ENCODE measurements around the gene CHD2. TPM values are rescaled to one million over a fixed set of nuclear protein-coding genes. Genes with fewer than 3 reads are reported as not detected.

The CHD2 gene
- total RNA-seq, 4 donors from 2014 or later = 26.9 to 55.5 (median 33.7) TPM

DNA sequence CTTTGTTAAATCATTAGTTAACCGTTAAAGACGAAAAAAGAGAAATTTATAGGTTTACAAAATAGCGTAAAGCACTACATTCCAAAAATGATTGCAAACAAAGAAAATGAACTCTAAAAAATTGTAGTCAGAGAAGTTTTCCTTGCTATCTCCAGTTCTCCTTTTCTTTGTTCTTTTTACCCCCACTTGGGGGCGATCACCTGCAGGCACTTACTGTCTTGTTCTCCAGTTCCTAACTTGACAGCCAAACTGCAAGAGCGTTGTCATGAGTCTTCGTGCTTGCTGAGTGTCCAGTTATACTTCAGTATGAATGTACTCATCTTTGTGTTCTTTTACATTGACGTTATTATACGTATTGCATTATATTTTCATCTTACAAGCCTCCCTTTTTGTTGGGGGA, 54.5 kb downstream of the CHD2 start:
- intact Hi-C loops (cut with DNase I; ENCODE audit: low total_unique reads) = no loop called here
- Histone ChIP-seq H3K9me3 (no peaks in the 10 kb centered on the region), H3K4me1 (peaks cover 21 to 24% of the 10 kb centered on the region in 2 donors), H3K27ac (peak overlapping the region in 2 of 4 donors; percentile 29 to 79), H3K27me3 (no peaks in the 10 kb centered on the region), H3K4me3 (no peak overlapping the region), H3K36me3 (peaks cover 3 to 82% of the 10 kb centered on the region in 2 donors)
- DNase-seq = peak in 1 of 2 donors; percentile 67
- in situ Hi-C loops (cut with MboI; ENCODE audit: low sequenced_read_pairs in 4 of 4) = no loop called here
- TF ChIP-seq, protein P1, sequence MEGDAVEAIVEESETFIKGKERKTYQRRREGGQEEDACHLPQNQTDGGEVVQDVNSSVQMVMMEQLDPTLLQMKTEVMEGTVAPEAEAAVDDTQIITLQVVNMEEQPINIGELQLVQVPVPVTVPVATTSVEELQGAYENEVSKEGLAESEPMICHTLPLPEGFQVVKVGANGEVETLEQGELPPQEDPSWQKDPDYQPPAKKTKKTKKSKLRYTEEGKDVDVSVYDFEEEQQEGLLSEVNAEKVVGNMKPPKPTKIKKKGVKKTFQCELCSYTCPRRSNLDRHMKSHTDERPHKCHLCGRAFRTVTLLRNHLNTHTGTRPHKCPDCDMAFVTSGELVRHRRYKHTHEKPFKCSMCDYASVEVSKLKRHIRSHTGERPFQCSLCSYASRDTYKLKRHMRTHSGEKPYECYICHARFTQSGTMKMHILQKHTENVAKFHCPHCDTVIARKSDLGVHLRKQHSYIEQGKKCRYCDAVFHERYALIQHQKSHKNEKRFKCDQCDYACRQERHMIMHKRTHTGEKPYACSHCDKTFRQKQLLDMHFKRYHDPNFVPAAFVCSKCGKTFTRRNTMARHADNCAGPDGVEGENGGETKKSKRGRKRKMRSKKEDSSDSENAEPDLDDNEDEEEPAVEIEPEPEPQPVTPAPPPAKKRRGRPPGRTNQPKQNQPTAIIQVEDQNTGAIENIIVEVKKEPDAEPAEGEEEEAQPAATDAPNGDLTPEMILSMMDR (IDR thresholded peaks at IDR 0.05 in 4 of 5, conservative IDR thresholded peaks at IDR 0.05 in 1 of 5) = peak in 1 of 5 experiments; percentile 44
- TF ChIP-seq POLR2A (IDR thresholded peaks at IDR 0.05) = no peak
- ATAC-seq = peak in 1 of 2 donors; percentile 95

- intact Hi-C loops (cut with DNase I; ENCODE audit: low total_unique reads) = loop anchor here (5.0 kb wide), 1 partner anchor 52 kb away; no protein-coding TSS in a partner anchor
- H3K36me3 ChIP-seq = peaks cover 0 to 73% of the 10 kb centered on the region in 2 donors
- H3K4me1 ChIP-seq = peaks cover 18 to 20% of the 10 kb centered on the region in 2 donors
These were observed 55.6 kb downstream of the CHD2 start for GRCh38 chr15:92955706-92956105.

DNA sequence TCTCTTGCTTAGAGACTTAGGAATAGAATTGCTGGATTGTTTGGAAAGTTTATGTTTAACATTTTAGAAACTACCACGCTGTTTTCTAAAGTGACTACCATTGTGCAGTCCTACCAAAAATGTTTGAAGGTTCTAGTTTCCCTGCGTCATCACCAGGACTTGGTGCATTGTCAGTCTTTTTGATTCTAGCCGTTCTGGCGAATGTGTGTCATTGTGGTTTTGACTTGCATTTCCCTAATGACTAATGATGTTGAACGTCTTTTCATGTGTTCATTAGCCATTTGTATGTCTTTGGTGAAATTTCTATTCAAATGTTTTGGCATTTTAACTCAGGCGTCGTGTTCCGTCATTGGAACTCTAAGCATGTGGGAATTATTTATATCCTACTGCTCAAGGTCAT, 58.0 kb downstream of the CHD2 start:
- H3K4me1 ChIP-seq = peaks cover 8 to 11% of the 10 kb centered on the region in 2 donors
- no peak overlapping the region for H3K4me3 ChIP-seq
- no peak for ATAC-seq
- in situ Hi-C loops (cut with MboI; ENCODE audit: low sequenced_read_pairs in 4 of 4) (no loop called here), intact Hi-C loops (cut with DNase I; ENCODE audit: low total_unique reads) (loop anchor here (5.0 kb wide), 1 partner anchor 49 kb away; no protein-coding TSS in a partner anchor)
- H3K36me3 ChIP-seq = peaks cover 3 to 74% of the 10 kb centered on the region in 2 donors
- H3K27me3 ChIP-seq = no peaks in the 10 kb centered on the region
- no peaks in the 10 kb centered on the region for H3K9me3 ChIP-seq
- peak overlapping the region; percentile 30 to 79 (median 50) for H3K27ac ChIP-seq
- TF ChIP-seq POLR2A (IDR thresholded peaks at IDR 0.05) = no peak
- TF ChIP-seq, protein P1 (IDR thresholded peaks at IDR 0.05 in 4 of 5, conservative IDR thresholded peaks at IDR 0.05 in 1 of 5) = no peak
- DNase-seq = no peak

More at GRCh38 chr15:92955706-92956105, 55.6 kb downstream of the CHD2 start:
- peak overlapping the region in 1 of 4 donors; percentile 79 for H3K27ac ChIP-seq
- ATAC-seq = no peak
- in situ Hi-C loops (cut with MboI; ENCODE audit: low sequenced_read_pairs in 4 of 4) = no loop called here
- DNase-seq = no peak
- no peak for TF ChIP-seq POLR2A (IDR thresholded peaks at IDR 0.05)
- TF ChIP-seq, protein P1 (IDR thresholded peaks at IDR 0.05 in 4 of 5, conservative IDR thresholded peaks at IDR 0.05 in 1 of 5) = no peak
- H3K27me3 ChIP-seq = no peaks in the 10 kb centered on the region
- H3K9me3 ChIP-seq = no peaks in the 10 kb centered on the region
- no peak overlapping the region for H3K4me3 ChIP-seq

GRCh38 chr15:92959219-92959618, 59.1 kb downstream of the CHD2 start:
- no peaks in the 10 kb centered on the region for H3K27me3 ChIP-seq
- peak in 1 of 2 donors; percentile 32 for ATAC-seq
- H3K9me3 ChIP-seq = no peaks in the 10 kb centered on the region
- peaks cover 3 to 66% of the 10 kb centered on the region in 2 donors for H3K36me3 ChIP-seq
- peak overlapping the region in 3 of 4 donors; percentile 27 to 79 (median 47) for H3K27ac ChIP-seq
- no peak overlapping the region for H3K4me3 ChIP-seq
- peaks cover 8 to 11% of the 10 kb centered on the region in 2 donors for H3K4me1 ChIP-seq
- intact Hi-C loops (cut with DNase I; ENCODE audit: low total_unique reads) = loop anchor here (5.0 kb wide), 1 partner anchor 48 kb away; no protein-coding TSS in a partner anchor
- in situ Hi-C loops (cut with MboI; ENCODE audit: low sequenced_read_pairs in 4 of 4) = no loop called here
- no peak for TF ChIP-seq POLR2A (IDR thresholded peaks at IDR 0.05)
- TF ChIP-seq, protein P1 (IDR thresholded peaks at IDR 0.05 in 4 of 5, conservative IDR thresholded peaks at IDR 0.05 in 1 of 5) = no peak
- no peak for DNase-seq
